ENCODE data around the gene TULP3.

The TULP3 gene

DNA sequence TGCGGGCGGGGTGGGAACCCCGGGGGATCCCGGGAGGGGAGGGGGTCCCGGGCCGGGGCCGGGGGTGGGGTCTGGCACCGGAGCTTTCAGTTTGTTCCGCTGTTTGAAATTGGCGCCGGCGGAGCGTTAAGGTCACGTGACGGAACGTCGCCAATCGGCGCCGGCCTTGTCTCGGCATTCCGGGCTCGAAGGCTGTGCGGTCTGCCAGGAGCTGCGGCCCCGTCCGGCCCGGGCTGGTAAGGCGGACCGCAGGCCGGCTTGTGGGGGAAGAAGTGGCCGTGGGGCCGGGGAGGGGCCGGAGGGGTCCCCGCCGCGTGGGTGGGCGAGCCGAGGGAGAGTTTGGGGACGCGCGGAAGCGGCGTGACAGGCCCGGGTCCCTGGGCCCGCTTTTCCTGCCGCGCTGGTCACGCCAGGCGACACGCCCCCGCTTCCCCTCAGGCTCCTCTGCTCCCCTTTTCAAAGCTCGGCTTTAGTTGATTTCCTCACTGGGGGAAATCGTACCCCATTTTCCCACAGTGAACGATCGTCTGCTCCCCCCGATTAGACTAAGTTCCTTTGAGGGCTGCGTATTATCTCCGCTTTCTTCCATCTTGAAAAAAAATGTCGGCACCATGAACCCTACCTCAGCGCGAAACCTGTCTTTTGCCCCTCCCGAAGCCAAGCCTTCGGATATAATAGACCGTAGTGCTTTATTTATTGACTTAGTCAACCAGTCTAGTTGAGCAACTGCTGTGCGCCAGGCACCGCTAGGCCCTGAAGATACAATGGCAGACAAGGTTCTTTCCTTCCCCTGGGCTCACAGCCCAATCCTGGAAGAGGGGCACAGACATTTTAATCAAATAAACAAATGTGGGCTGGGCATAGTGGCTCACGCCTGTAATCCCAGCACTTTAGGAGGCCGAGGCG lies 13.4 kb upstream of the TULP3 start, which contains the start of the genes FOXM1 and RHNO1:
Gene FOXM1 (minus strand): TSS at position 128 of the 906 bp plus-strand sequence. CDS start 2,696 bp downstream, outside the sequence.
Gene RHNO1 (plus strand): TSS at position 177 of the 906 bp plus-strand sequence. CDS start 8,144 bp downstream, outside the sequence.
- DNase-seq (ENCODE audit: low read depth in 2 of 2) = no peak

DNA sequence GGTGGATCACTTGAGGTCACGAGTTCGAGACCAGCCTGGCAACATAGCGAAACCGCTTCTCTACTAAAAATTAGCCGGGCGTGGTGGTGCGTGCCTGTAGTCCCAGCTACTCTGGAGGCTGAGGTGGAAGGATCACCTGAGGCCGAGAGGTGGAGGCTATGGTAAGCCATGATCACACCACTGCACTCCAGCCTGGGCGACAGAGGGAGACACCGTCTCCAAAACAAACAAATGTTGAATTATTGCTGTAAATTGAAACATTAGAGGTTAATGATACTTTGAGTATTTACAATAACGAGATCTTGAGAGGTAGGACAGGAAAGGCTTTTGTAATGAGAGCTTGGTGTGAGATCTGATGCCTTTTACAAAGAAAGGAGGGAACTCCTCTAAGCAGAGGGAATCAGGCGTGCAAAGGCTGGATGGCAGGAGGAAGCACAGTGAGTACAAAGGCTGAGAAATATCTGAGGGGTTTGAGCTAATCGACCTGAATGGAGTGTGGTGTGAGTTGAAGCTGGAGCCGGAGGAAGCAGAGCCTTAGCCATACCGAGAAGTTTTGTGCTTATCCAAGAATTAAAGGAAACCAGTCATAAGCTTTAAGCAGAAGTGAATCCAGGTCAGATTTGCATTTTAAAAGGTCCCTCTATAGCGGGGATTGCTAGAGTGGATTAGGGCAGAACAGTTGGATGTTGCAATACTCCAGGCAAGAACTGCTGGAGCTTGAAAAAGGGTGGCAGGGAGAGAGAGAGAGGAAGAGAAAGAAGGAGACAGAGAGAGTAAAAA lies 12.5 kb upstream of the TULP3 start:
- no peak for DNase-seq (ENCODE audit: low read depth in 2 of 2)

DNA sequence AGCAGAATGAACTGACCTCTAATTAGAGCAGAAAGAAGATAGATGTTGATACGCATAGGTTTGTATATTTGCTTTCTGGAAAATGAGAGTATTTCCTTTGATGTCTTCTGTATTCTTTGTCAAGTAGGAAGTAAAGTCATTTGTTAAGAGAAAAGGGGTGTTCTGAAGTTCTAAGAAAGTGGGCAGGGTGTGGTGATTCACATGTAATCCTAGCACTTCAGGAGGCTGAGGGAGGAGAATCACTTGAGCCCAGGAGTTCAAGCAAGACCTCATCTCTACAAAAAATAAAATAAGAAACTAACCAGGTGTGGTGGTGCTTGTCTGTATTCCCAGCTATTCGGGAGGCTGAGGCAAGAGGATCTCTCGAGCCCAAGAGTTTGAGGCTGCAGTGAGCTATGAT lies 10.8 kb upstream of the TULP3 start:
- DNase-seq (ENCODE audit: low read depth in 2 of 2) = no peak

DNA sequence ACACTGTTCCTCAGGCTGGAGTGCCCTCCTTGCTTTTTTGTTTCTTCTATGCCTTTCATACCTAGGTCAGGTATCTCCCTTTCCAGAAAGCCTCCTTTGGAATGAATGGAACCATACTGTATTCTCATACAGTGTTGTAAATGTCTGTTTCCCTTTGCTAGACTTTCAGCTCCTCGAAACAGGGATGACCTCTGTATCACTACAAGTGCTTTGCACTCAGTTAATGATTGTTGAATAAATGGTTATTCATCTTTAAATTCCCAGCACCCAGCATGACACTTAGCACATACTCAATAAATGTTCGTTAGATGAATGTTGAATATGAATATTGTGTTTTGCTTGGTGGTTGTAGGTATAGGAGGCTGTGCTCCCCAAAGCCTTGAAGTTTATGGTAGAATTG lies 5.9 kb upstream of the TULP3 start:
- no peak for DNase-seq (ENCODE audit: low read depth in 2 of 2)

DNA sequence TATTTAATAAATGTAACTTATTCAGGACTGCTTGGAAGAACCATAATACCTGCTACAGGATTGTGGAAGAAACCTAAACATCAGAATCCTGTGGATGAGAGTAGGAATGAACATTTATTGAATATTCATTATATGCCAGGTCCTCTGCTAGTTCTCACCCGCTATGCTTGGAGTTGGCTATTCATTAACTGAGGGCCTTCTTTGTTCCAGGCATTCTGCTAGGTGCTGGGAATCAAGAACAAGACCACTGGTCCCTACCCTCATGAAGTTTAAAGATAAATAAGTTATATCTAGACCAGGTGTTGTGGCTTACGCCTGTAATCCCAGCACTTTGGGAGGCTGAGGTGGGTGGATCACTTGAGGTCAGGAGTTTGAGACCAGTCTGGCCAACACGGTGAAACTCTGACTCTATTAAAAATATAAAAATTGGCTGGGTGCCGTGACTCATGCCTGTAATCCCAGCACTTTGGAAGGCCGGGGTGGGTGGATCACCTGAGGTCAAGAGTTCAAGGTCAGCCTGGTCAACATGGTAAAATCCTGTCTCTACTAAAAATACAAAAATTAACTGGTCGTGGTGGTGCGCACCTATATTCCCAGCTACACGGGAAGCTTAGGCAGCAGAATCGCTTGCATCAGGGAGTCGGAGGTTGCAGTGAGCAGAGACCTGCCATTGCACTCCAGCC lies 3.8 kb upstream of the TULP3 start:
- no peak for DNase-seq (ENCODE audit: low read depth in 2 of 2)

DNA sequence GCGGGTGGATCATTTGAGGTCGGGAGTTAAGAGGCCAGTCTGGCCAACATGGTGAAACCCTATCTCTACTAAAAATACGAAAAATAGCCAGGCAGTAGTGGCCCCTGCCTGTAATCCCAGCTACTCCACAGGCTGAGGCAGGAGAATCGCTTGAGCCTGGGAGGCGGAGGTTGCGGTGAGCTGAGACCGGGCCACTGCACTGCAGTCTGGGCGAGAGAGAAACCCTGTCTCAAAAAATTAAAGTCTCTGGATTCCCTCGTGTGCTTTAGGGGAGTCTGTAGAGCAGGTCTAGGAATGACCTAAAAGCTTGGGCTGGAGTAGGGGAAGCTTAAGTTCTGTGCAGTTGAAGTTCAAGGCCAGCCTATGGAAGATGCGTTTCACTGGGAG lies 697 bp upstream of the TULP3 start:
- no peak for DNase-seq (ENCODE audit: low read depth in 2 of 2)

DNA sequence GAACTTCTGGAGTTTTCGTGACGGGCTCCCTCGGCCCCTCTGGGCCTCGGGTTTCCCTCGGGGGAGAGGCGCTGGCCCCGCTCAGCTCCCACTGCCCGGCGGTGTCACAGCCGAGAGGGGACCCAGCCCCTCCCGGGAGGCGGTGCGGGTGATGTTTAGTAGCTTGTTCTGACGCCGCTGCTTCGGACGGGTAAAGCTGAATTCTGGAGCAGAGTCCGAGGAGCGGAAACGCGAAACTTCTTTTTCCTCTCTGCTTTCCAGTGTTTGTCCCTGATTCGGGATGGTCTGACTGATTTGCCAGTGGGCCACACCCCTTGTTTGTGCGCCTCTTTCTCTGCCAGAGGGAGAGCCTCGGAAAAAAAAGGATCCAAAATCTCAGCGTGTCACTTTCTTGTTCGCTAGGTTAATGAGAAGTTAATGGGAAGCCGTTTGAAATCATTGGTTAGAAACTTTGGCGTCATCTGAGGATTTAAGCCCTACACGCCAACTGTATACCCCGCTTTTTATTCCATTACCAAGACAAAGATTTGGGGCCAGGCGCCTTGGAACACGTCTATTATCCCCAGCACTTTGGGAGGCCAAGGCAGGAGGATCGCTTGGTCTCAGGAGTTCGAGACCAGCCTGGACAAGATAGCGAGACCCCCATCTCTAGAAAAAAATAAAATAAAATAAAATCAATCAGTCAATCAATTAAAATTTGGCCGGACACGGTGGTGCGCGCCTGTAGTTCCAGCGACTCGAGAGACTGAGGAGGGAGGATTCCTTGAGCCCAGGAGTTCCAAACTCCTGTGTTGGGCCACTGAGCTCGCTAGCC lies 756 bp downstream of the TULP3 start:
- no peak for DNase-seq (ENCODE audit: low read depth in 2 of 2)

DNA sequence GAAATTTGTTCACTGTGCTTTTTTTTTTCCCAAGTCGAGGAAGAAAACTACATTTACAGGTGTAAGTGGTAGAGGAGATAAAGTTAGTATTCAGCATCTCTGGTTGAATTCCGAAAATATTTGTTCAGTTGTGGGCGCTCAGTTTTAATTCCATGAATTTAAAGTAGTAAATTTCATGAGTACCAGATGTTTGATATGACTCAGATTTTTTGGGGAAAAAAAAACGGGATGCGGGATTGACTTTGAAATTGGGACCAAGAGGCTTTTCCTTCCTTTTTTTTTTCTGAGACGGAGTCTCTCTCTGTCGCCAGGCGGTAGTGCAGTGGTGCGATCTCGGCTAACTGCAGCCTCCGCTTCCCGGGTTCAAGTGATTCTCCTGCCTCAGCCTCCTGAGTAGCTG lies 1.6 kb downstream of the TULP3 start:
- DNase-seq (ENCODE audit: low read depth in 2 of 2) = no peak

DNA sequence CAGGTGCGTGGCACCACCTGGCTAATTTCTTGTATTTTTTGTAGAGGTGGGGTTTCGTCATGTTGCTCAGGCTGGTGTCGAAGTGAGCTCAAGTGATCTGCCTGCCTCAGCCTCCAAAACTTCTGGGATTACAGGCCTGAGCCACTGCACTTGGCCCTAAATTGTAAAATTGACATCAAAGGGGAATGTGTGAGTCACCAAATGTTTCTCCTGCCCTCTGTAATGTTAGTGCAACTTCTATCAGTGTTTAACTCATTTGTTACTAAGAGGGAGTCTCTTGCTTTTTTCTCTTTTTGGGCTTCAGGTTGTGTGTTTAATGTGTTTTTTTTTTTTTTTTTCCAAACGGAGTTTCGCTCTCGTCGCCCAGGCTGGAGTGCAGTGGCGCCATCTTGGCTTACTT lies 2.3 kb downstream of the TULP3 start:
- peak; percentile 64 for DNase-seq (ENCODE audit: low read depth in 2 of 2)

DNA sequence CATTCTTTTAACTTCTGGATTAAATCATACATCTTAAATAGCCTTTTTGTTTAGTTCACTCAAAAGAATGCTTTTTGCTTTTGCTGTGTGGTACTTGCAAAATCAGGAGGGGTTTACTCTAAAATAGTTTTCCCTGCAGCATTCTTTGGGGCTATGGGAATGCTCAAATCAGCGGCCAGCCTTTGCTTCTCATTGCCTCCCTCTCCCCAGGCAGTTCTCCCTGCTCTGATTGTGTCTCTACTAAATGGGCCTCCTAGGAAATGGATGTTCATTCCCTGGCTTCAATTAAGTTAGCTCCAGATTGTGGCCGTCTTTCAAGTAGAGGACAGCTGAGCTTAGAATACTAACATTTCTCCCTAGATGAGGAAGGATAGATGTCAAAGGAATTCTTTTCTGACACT lies 4.4 kb downstream of the TULP3 start:
- no peak for DNase-seq (ENCODE audit: low read depth in 2 of 2)

DNA sequence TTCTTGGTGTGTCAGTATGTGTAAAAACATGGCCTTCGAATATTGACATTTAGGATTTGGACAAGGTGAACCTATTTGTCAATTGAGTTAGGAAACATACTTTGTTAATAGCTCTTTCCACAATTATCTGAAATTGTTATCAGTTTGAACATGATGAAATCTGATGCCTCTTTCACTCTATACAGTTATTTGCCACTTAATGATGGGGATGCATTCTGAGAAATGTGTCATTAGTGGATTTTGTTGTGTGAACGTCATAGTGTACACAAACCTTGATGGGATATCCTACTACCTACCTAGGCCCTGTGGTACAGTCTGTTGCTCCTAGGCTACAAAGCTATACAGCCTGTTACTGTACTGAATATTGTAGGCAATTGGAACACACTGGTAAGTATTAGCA lies 4.8 kb downstream of the TULP3 start:
- DNase-seq (ENCODE audit: low read depth in 2 of 2) = no peak

DNA sequence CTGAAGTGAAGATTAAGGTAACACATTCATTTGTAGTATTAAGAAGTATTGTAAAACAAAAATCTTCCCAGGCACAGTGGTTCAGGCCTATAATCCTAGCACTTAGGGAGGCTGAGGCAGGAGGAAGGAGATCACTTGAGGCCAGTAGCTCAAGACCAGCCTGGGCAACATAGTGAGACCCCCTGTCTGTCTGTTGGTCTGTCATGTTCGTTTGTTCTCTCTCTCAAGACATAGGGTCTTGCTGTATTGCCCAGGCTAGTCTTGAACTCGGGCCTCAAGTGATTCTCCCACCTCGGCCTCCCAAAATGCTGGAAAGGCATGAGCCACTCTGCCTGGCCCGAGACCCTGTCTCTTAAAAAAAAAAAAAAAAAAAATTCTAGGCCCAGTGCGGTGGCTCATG lies 6.7 kb downstream of the TULP3 start:
- DNase-seq (ENCODE audit: low read depth in 2 of 2) = no peak

DNA sequence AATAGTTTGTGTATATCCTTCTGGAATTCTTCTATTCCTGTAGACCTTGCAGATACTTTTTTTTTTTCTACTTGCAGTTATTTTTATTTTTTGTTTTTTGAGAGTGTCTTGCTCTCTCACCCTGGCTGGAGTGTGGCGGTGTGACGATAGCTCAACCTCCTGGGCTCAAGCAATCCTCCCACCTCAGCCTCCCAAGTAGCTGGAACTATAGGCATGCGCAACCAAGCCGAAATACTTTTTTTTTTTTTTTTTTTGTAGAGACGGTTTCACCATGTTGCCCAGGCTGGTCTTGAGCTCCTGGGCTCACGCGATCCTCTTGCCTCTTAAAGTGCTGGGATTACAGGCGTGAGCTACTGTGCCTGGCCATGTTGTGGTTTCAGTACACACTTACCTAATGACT lies 10.0 kb downstream of the TULP3 start:
- DNase-seq (ENCODE audit: low read depth in 2 of 2) = no peak

DNA sequence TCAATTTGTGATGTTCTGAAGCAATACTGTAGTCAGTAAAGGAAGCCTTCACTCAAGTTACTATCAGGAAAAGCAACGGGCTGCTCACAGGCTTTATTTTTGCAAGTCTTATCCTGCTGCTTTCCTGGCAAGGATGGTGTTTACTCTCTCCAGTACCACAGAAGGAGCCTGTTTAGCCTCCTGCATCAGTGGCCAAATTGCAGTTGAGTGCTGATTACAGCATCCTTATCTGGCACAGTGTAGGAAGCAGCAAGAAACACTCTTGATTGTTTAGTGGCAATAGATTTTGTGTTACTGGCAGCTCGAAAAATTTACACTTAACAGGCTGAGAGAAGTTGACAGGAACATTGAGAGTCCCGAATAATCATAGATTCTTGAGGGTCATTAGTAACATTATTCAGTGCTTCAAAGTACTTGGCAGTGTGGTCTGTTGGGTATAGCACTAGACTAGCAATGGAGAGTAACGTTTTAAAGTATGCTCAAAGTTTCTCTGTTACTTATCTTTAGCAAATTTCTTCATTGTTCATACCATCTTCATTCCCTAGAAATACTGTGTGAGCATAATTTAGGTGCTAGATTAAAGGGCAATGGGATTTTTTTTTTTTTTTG lies 11.7 kb downstream of the TULP3 start:
- no peak for DNase-seq (ENCODE audit: low read depth in 2 of 2)

DNA sequence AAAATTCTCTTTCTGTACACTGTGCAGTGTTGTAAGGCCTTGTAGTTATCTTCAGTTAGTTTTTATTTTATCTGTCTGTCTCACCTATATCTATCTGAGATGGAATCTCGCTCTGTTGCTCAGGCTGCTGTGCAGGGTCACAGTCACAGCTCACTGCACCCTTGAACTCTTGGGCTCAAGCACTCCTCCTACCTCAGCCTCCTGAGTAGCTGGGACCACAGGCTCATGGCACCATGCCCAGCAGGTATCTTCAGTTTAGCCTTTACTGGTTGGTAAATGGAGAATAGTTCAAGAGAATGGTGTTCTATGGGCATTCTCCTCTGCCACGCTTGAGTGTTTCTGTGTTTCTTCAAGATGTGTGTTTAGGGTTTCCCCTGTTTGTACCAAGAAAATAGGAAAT lies 13.6 kb downstream of the TULP3 start:
- no peak for DNase-seq (ENCODE audit: low read depth in 2 of 2)

DNA sequence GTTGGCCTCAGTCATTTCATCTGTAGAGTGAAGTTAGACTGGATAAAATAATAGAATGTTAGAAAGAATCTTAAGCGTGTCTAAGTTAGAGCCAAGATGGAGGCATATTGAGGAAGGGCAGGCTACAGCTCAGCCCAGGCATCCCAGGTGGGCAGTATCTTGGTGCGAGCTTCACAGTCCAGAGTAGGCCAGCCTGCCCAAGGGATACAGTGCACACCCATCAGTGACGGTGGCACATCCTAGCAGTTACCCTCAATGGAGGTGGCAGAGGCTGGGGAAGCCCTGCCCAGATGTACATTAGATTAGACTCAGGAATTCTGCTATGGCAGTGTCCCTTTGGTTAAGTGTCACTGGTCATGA lies 21.5 kb downstream of the TULP3 start:
- no peak for DNase-seq (ENCODE audit: low read depth in 2 of 2)

DNA sequence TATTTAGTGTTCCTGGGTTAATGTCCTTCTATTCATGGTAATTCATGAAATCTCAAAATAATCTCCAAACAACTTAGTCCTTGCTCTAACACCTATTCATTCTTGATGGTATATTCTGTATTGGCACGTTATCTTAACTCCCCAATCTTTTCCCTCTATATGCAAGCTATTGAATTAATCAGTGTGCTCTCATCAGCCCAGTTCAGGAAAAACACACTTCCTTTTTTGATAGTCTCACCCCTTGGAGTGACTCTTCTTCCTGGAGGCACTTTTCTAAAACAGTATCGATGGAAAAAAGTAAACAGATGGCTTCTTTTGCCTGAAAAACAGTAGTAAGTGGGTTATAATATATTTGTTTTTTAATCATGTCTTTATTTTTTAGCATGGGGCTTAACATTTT lies 28.6 kb downstream of the TULP3 start:
- no peak for DNase-seq (ENCODE audit: low read depth in 2 of 2)

DNA sequence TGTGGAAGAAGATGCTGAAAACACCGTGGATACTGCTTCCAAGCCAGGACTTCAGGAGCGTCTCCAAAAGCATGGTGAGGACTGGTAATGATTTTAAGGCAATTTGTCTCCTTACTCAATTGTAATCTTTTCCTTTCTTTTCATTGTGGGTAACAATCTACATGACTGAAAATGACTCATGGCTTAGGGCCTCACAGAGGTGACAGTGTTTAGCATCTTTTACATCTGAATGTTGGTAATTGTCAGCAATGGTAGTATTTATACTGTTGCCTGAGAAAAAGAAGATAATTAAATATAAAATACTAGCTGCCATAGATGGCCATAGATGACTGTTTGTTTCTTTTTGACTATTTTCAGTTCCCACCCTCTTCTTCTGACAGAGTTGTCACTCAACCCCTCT lies 31.6 kb downstream of the TULP3 start:
- DNase-seq (ENCODE audit: low read depth in 2 of 2) = no peak

DNA sequence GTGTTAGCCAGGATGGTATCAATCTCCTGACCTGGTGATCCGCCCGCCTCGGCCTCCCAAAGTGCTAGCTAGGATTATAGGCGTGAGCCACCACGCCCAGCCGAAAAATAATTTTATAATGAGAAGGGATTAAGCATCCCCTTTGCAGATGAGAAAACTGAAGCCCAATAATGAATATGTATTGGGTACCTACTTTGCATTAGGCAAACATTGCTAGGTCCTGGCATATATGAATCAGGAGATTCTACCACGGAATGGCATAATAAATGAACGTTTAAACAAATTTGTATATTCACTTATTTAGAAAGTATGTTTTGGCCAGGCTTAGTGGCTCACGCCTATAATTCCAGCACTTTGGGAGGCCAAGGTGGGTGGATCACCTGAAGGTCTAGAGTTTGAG lies 32.4 kb downstream of the TULP3 start:
- no peak for DNase-seq (ENCODE audit: low read depth in 2 of 2)

DNA sequence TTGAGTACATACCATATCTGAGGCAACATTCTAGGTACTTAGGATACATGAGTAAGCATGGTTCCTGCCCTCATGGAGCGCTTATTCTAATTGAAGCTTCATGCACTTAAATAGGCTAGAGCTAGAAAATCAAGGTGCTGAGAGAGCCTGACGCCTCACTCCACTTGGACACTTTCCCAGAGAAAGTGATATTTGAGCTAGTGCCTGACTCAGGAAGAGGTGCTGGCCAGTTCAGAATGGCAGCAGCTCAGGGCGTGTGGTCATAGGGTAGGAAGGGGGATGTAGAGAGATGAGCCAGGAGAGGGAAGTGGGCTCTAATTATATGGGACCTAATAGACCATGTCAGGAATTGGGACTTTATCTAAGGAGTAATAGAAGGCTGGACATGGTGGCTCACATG lies 33.3 kb downstream of the TULP3 start:
- no peak for DNase-seq (ENCODE audit: low read depth in 2 of 2)

DNA sequence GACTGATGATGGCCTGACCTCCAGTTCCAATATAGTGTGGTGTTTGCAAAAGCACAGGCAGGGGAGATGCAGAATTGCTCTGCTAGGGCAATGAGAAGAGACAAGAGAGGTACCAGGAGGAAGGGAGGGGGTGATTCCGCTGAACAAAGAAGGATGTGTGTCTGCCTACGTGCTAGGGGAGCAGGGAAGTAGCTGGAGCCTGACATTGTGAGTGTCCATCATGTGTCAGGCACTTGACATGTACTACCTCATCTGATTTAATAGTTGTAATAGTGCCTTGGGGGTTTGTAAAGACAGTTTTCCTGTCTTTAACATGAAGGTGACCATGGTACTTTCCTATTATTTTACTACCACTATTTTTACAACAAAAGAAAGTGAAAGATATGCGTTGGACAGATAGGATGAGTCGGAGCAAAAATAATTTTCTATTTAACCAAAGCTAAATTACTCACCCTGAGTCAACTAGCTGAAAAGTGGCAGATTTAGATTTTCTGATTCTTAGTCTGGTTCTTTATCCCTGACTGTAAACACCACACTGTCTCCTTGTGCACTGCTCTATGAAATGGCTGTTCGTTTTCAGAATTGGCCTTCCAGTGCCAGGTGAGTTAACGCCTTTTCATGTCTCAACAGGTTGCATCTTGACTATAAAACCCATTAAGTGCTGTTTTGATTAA lies 34.8 kb downstream of the TULP3 start:
- DNase-seq (ENCODE audit: low read depth in 2 of 2) = no peak

Data from fibroblast of skin of left biceps (primary cell).